Osteoblast (primary cell): ENCODE data around the gene ZKSCAN2. TPM values are rescaled to one million over a fixed set of nuclear protein-coding genes. Genes with fewer than 3 reads are reported as not detected.
A peak's percentile ranks its signal among the peaks of the same experiment; 100 is the strongest.

Source experiments
- DNase-seq: peaks from one replicate; pipeline ENCODE4 v3.0.0; 2011; ENCODE audit warnings: low spot score, mixed read lengths; ENCODE audit not compliant: insufficient read length; ENCODE audit errors: missing footprints
- H2AFZ ChIP-seq: 2 replicates; pipeline ENCODE4 v1.6.0; 2011; ENCODE audit warnings: mild to moderate bottlenecking, low read length
- H3K27ac ChIP-seq: 2 replicates; pipeline ENCODE4 v1.5.1; 2011; ENCODE audit warnings: mild to moderate bottlenecking, low read depth, low read length, moderate library complexity
- H3K27me3 ChIP-seq: 2 replicates; pipeline ENCODE4 v1.6.0; 2012; ENCODE audit warnings: mild to moderate bottlenecking, control low read depth, inconsistent platforms, low read length, moderate library complexity; ENCODE audit not compliant: insufficient read depth
- H3K36me3 ChIP-seq: 2 replicates; pipeline ENCODE4 v1.5.1; 2011; ENCODE audit warnings: mild to moderate bottlenecking, low read length, control low read depth, moderate library complexity; ENCODE audit not compliant: insufficient read depth
- H3K4me1 ChIP-seq: 2 replicates; pipeline ENCODE4 v1.5.1; 2011; ENCODE audit warnings: mild to moderate bottlenecking, low read length, control low read depth, moderate library complexity; ENCODE audit not compliant: insufficient read depth
- H3K4me2 ChIP-seq: 2 replicates; pipeline ENCODE4 v1.6.0; 2011; ENCODE audit warnings: mild to moderate bottlenecking, low read length; ENCODE audit not compliant: insufficient read depth
- H3K4me3 ChIP-seq: fragments of 200-600 bp; sonication (generic); 3 replicates; pipeline ENCODE4 v1.5.1; 2012; ENCODE audit warnings: mild to moderate bottlenecking, low read length, inconsistent platforms; ENCODE audit not compliant: insufficient read depth
- H3K79me2 ChIP-seq: 2 replicates; pipeline ENCODE4 v1.6.0; 2012; ENCODE audit warnings: mild to moderate bottlenecking, low read length, control low read depth, inconsistent platforms; ENCODE audit not compliant: insufficient read depth
- H3K9me3 ChIP-seq: 2 replicates; pipeline ENCODE4 v1.5.1; 2011; ENCODE audit warnings: low read depth, low read length, control low read depth
- H4K20me1 ChIP-seq: 2 replicates; pipeline ENCODE4 v1.6.0; 2012; ENCODE audit warnings: mild to moderate bottlenecking, low read length, control low read depth; ENCODE audit not compliant: insufficient read depth
- total RNA-seq: library from RNA; depleted of rRNA; stranded (reverse); fragments of >200 nt; gene quantifications from 2 replicates; pipeline ENCODE4 v1.2.3, GENCODE V29; 2012
- TF ChIP-seq, protein P1 (sequence below): IDR thresholded peaks from 2 replicates; pipeline ENCODE4 v1.5.1; 2011; ENCODE audit warnings: mild to moderate bottlenecking, low read depth, low read length, moderate library complexity; ENCODE audit errors: extremely low read depth

ZKSCAN2 gene
- total RNA-seq, 1 donor: 8.0 TPM

DNA sequence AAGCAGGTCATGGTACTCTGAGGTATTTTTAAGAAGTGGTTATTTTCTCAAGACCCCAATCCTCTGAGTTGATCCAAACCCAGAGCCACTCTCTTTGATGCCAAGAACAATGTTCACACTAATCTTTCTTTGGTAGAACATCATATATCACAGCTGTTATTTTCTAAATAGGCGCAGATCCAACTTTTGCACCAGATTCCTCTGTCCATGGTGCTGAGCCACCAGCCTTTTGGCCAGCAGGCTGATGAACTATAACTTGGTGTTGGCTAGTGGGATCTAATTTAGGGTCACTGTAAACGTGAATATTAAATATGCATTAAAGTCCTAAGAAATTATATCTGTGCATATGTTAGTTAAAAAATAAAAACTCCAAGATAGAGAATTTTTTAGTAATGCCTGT lies 7.0 kb upstream of the ZKSCAN2 start:
- H3K4me3 ChIP-seq: no peak overlapping the region

DNA sequence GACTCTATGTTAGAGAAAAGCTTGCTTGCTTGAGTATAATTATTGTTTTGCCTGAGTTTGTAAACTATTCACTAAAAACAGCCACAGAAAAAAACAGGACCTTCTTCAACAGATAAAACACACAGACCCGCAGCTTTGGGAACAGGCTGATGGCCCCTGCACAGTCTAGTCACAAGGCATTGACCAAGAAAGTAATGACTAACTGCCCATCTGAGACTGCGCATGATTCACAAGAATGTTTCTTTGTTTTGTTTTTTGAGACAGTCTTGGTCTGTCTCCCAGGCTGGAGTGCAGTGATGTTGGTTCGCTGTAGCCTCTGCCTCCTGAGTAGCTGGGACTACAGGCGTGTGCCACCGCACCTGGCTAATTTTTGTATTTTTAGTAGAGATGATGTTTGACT lies 2.8 kb upstream of the ZKSCAN2 start:
- peaks cover 23% of the 10 kb centered on the region for H3K4me1 ChIP-seq
- TF ChIP-seq, protein P1, sequence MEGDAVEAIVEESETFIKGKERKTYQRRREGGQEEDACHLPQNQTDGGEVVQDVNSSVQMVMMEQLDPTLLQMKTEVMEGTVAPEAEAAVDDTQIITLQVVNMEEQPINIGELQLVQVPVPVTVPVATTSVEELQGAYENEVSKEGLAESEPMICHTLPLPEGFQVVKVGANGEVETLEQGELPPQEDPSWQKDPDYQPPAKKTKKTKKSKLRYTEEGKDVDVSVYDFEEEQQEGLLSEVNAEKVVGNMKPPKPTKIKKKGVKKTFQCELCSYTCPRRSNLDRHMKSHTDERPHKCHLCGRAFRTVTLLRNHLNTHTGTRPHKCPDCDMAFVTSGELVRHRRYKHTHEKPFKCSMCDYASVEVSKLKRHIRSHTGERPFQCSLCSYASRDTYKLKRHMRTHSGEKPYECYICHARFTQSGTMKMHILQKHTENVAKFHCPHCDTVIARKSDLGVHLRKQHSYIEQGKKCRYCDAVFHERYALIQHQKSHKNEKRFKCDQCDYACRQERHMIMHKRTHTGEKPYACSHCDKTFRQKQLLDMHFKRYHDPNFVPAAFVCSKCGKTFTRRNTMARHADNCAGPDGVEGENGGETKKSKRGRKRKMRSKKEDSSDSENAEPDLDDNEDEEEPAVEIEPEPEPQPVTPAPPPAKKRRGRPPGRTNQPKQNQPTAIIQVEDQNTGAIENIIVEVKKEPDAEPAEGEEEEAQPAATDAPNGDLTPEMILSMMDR: no peak
- H3K4me3 ChIP-seq: no peak overlapping the region
- H3K27me3 ChIP-seq: no peaks in the 10 kb centered on the region
- DNase-seq: no peak
- H3K36me3 ChIP-seq: peaks cover 7% of the 10 kb centered on the region
- no peak overlapping the region for H3K4me2 ChIP-seq
- no peak overlapping the region for H2AFZ ChIP-seq
- no peaks in the 10 kb centered on the region for H3K9me3 ChIP-seq
- peaks cover 48% of the 10 kb centered on the region for H4K20me1 ChIP-seq
- H3K27ac ChIP-seq: no peak overlapping the region
- H3K79me2 ChIP-seq: peaks cover 52% of the 10 kb centered on the region

More for the DNA sequence above, 7.0 kb upstream of the ZKSCAN2 start:
- Histone ChIP-seq H3K27ac (no peak overlapping the region), H3K79me2 (peaks cover 34% of the 10 kb centered on the region), H3K4me2 (no peak overlapping the region), H3K36me3 (peaks cover 7% of the 10 kb centered on the region), H3K4me1 (no peaks in the 10 kb centered on the region), H4K20me1 (peaks cover 63% of the 10 kb centered on the region), H2AFZ (no peak overlapping the region), H3K9me3 (no peaks in the 10 kb centered on the region), H3K27me3 (no peaks in the 10 kb centered on the region)
- TF ChIP-seq, protein P1: no peak
- no peak for DNase-seq

DNA sequence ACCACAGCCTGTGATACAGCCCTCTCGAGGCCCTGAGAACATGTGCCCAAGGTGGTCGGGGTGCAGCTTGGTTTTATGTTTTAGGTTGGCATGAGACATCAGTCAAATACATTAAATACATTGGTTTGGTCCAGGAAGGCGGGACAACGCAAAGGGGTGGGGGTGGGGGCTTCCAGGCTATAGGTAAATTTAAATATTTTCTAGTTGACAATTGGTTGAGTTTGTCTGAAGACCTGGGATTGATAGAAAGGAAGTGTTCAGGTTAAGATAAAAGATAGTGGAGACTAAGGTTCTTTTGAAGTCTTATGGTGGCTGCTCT lies 1.2 kb upstream of the ZKSCAN2 start:
- H3K4me1 ChIP-seq: peaks cover 23% of the 10 kb centered on the region
- H3K27me3 ChIP-seq: no peaks in the 10 kb centered on the region
- TF ChIP-seq, protein P1: no peak
- peak overlapping the region; percentile 92 for H3K4me3 ChIP-seq
- H3K79me2 ChIP-seq: peaks cover 47% of the 10 kb centered on the region
- peak overlapping the region; percentile 98 for H3K4me2 ChIP-seq
- H4K20me1 ChIP-seq: peaks cover 33% of the 10 kb centered on the region
- H3K9me3 ChIP-seq: no peaks in the 10 kb centered on the region
- DNase-seq: no peak
- peaks cover 10% of the 10 kb centered on the region for H3K36me3 ChIP-seq
- peak overlapping the region; percentile 98 for H2AFZ ChIP-seq
- no peak overlapping the region for H3K27ac ChIP-seq

DNA sequence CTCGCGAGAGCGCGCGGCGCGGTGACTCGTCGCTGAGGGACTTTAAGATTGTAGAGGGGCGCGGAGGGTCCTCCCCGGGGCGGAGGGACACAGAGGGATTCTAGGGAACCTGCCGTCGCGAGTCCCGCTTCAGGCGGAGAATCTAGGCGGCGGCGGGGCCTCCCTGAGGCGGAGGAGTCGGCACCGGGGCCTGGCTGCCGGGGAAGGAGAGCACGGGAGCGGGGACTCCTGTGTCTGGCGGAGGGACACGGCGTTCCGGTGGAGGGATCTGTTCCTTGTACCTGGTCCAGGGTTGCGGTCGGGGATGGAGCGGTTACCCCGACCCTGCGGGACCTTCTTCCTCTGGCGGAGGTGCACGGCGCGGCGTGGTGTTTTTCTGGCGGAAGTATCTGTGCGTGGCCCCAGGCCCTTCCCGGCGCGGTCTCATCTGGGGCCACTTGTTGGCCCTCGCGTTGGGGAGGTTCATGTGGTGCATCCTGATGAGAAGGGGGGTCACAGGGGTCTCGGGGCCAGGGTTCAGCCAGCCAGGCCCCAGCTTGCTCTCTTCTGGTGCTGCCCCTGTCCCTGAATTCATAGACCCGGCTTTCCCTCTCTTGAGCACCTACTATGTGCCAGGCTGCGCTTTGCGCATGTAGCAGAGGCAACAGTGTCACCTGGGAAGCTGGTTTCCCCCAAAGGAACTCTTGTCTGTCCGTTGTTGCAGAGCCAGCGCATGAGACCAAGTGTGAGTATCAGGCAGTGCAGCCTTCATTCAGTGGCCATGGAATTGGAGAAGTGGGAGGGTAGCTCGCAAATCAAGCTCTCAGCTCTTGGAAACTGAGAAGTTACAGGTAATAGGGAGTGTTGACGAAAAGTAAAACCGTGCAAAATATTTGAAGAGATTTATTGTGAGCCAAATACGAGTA lies 563 bp upstream of the ZKSCAN2 start:
- TF ChIP-seq, protein P1: no peak
- peaks cover 47% of the 10 kb centered on the region for H3K79me2 ChIP-seq
- H3K36me3 ChIP-seq: peaks cover 7% of the 10 kb centered on the region
- peak overlapping the region; percentile 91 for H3K27ac ChIP-seq
- H3K4me1 ChIP-seq: peaks cover 23% of the 10 kb centered on the region
- peaks cover 31% of the 10 kb centered on the region for H4K20me1 ChIP-seq
- H3K9me3 ChIP-seq: no peaks in the 10 kb centered on the region
- H3K27me3 ChIP-seq: no peaks in the 10 kb centered on the region
- peak overlapping the region; percentile 98 for H2AFZ ChIP-seq
- DNase-seq: no peak
- H3K4me2 ChIP-seq: peak overlapping the region; percentile 98
- H3K4me3 ChIP-seq: peak overlapping the region; percentile 92
